ENCODE measurements around the gene ATP6V0E1. TPM values are rescaled to one million over a fixed set of nuclear protein-coding genes. Genes with fewer than 3 reads are reported as not detected.

The ATP6V0E1 gene
- polyA plus RNA-seq, 1 donor from 2014 or later: 53.0 TPM

DNA sequence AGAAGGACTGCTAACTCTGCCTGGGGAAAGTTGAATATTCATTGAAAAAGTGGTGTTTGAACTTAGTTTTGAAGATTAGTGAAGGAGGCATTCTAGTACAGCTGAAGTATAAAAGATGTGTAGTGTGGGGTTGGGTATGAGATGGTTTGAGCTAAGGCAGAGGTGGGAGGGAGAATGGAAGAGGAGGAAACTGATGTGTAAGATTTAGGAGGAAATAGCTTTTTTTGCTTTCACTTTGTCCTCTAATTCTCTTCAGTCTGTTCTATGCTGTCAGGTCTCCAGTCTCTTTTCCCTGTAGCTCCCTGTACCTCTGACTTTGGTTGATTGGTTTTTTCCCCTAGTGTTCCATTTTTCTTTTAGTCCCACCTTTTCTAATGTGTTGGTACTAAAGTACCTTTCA, 81.6 kb downstream of the ATP6V0E1 start:
- no peaks in the 10 kb centered on the region for H3K27me3 ChIP-seq (ENCODE audit: insufficient read depth, low read depth, low read length)
- no peak overlapping the region for H3K4me3 ChIP-seq (ENCODE audit: low read length)
- H3K9me3 ChIP-seq (ENCODE audit: low read length): no peaks in the 10 kb centered on the region
- H3K36me3 ChIP-seq (ENCODE audit: insufficient read depth, low read length): no peaks in the 10 kb centered on the region
- no peaks in the 10 kb centered on the region for H3K9me2 ChIP-seq (ENCODE audit: insufficient read depth, low read length)
- no peaks in the 10 kb centered on the region for H3F3A ChIP-seq (ENCODE audit: insufficient read depth, low read length, poor library complexity, severe bottlenecking)
- no peaks in the 10 kb centered on the region for H4K20me1 ChIP-seq (ENCODE audit: insufficient read depth)
- H3K4me2 ChIP-seq (ENCODE audit: low read length): no peak overlapping the region
- H3K9ac ChIP-seq (ENCODE audit: low read length): no peak overlapping the region
- peaks cover 11% of the 10 kb centered on the region for H3K79me2 ChIP-seq (replicated peaks; ENCODE audit: insufficient read depth, low read length)
- no peak for TF ChIP-seq EP300 (conservative IDR thresholded peaks at IDR 0.05; ENCODE audit: poor library complexity, severe bottlenecking)
- no peak for TF ChIP-seq MXI1 (conservative IDR thresholded peaks at IDR 0.05; ENCODE audit: poor library complexity, severe bottlenecking)
- TF ChIP-seq POLR2AphosphoS5 (IDR thresholded peaks at IDR 0.05): no peak
- no peak for TF ChIP-seq TAF1 (IDR thresholded peaks at IDR 0.05; ENCODE audit: low read depth)
- no peak for TF ChIP-seq CTCF (IDR thresholded peaks at IDR 0.05; ENCODE audit: poor library complexity, severe bottlenecking)
- no peak for TF ChIP-seq SMC3 (conservative IDR thresholded peaks at IDR 0.05; ENCODE audit: poor library complexity)
- no peak for TF ChIP-seq RAD21 (conservative IDR thresholded peaks at IDR 0.05)
- no peak for TF ChIP-seq EZH2 (IDR thresholded peaks at IDR 0.05; ENCODE audit: borderline replicate concordance, insufficient read depth, low read length, poor library complexity, severe bottlenecking)
- H2AFZ ChIP-seq (ENCODE audit: low read depth, low read length): no peak overlapping the region
- no peak overlapping the region for H3K27ac ChIP-seq (ENCODE audit: low read length)

DNA sequence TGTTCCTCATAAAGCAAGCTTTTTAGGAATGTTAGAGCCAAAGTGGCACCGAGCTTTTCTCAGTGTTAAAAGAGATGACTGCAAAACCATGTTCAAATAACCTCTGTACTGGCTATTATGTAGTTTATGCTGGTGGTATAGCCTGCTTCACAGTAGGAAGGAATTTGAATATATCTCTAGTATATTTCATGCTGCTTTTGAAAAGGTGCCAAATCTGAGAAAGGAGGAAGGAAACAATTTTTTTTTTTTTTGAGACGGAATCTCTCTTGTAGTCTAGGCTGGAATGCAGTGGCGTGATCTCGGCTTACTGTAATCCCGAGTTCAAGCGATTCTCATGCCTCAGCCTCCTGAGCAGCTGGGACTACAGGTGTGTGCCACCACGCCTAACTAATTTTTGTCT, 86.1 kb downstream of the ATP6V0E1 start:
- Histone ChIP-seq H2AFZ (ENCODE audit: low read depth, low read length) (no peak overlapping the region), H3K79me2 (replicated peaks; ENCODE audit: insufficient read depth, low read length) (peaks cover 4% of the 10 kb centered on the region), H3K27me3 (ENCODE audit: insufficient read depth, low read depth, low read length) (no peaks in the 10 kb centered on the region), H3K4me3 (ENCODE audit: low read length) (no peak overlapping the region), H3K36me3 (ENCODE audit: insufficient read depth, low read length) (no peaks in the 10 kb centered on the region), H3K4me2 (ENCODE audit: low read length) (no peak overlapping the region), H4K20me1 (ENCODE audit: insufficient read depth) (no peaks in the 10 kb centered on the region), H3K9ac (ENCODE audit: low read length) (no peak overlapping the region), H3K9me2 (ENCODE audit: insufficient read depth, low read length) (no peaks in the 10 kb centered on the region), H3F3A (ENCODE audit: insufficient read depth, low read length, poor library complexity, severe bottlenecking) (no peaks in the 10 kb centered on the region), H3K9me3 (ENCODE audit: low read length) (no peaks in the 10 kb centered on the region), H3K27ac (ENCODE audit: low read length) (no peak overlapping the region)
- TF ChIP-seq TAF1 (IDR thresholded peaks at IDR 0.05; ENCODE audit: low read depth): no peak
- TF ChIP-seq RAD21 (conservative IDR thresholded peaks at IDR 0.05): no peak
- no peak for TF ChIP-seq CTCF (IDR thresholded peaks at IDR 0.05; ENCODE audit: poor library complexity, severe bottlenecking)
- no peak for TF ChIP-seq MXI1 (conservative IDR thresholded peaks at IDR 0.05; ENCODE audit: poor library complexity, severe bottlenecking)
- no peak for TF ChIP-seq POLR2AphosphoS5 (IDR thresholded peaks at IDR 0.05)
- no peak for TF ChIP-seq EZH2 (IDR thresholded peaks at IDR 0.05; ENCODE audit: borderline replicate concordance, insufficient read depth, low read length, poor library complexity, severe bottlenecking)
- TF ChIP-seq, protein P1, sequence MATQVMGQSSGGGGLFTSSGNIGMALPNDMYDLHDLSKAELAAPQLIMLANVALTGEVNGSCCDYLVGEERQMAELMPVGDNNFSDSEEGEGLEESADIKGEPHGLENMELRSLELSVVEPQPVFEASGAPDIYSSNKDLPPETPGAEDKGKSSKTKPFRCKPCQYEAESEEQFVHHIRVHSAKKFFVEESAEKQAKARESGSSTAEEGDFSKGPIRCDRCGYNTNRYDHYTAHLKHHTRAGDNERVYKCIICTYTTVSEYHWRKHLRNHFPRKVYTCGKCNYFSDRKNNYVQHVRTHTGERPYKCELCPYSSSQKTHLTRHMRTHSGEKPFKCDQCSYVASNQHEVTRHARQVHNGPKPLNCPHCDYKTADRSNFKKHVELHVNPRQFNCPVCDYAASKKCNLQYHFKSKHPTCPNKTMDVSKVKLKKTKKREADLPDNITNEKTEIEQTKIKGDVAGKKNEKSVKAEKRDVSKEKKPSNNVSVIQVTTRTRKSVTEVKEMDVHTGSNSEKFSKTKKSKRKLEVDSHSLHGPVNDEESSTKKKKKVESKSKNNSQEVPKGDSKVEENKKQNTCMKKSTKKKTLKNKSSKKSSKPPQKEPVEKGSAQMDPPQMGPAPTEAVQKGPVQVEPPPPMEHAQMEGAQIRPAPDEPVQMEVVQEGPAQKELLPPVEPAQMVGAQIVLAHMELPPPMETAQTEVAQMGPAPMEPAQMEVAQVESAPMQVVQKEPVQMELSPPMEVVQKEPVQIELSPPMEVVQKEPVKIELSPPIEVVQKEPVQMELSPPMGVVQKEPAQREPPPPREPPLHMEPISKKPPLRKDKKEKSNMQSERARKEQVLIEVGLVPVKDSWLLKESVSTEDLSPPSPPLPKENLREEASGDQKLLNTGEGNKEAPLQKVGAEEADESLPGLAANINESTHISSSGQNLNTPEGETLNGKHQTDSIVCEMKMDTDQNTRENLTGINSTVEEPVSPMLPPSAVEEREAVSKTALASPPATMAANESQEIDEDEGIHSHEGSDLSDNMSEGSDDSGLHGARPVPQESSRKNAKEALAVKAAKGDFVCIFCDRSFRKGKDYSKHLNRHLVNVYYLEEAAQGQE (IDR thresholded peaks at IDR 0.05; ENCODE audit: borderline replicate concordance): no peak
